Fibroblast of lung (primary cell): ENCODE results near the gene PCGF6.

Experiments
- EZH2 ChIP-seq: IDR thresholded peaks from 2 replicates; pipeline ENCODE4 v1.5.1; 2012; ENCODE audit warnings: low read length, control low read depth, mild to moderate bottlenecking; ENCODE audit errors: missing control alignments
- TF ChIP-seq, protein P1 (sequence below), 2 donors: IDR thresholded peaks in 1 of 2; conservative IDR thresholded peaks in 1 of 2; 1 replicate in 1 of 2; 2 replicates in 1 of 2; pipeline ENCODE4 v1.5.1; 2011 to 2012; ENCODE audit warnings: low read length in 2 of 2, control low read depth in 1 of 2, inconsistent platforms in 1 of 2, low read depth in 1 of 2, mild to moderate bottlenecking in 1 of 2

DNA sequence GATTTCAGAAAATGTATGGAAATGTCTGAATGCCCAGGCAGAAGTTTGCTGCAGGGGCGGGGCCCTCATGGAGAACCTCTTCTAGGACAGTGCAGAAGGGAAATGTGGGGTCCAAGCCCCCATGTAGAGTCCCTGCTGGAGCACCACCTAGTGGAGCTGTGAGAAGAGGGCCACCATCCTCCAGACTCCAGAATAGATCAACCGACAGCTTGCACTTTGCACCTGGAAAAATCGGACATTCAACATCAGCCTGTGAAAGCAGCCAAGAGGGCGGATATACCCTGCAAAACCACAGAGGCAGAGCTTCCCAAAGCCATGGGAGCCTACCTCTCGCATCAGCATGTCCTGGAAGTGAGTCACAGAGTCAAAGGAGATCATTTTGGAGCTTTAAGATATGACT lies 91.0 kb downstream of the PCGF6 start:
- TF ChIP-seq, protein P1, sequence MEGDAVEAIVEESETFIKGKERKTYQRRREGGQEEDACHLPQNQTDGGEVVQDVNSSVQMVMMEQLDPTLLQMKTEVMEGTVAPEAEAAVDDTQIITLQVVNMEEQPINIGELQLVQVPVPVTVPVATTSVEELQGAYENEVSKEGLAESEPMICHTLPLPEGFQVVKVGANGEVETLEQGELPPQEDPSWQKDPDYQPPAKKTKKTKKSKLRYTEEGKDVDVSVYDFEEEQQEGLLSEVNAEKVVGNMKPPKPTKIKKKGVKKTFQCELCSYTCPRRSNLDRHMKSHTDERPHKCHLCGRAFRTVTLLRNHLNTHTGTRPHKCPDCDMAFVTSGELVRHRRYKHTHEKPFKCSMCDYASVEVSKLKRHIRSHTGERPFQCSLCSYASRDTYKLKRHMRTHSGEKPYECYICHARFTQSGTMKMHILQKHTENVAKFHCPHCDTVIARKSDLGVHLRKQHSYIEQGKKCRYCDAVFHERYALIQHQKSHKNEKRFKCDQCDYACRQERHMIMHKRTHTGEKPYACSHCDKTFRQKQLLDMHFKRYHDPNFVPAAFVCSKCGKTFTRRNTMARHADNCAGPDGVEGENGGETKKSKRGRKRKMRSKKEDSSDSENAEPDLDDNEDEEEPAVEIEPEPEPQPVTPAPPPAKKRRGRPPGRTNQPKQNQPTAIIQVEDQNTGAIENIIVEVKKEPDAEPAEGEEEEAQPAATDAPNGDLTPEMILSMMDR (conservative IDR thresholded peaks at IDR 0.05 in 1 of 2, IDR thresholded peaks at IDR 0.05 in 1 of 2; ENCODE audit: low read depth in 1 of 2, low read length in 2 of 2) = no peak
- TF ChIP-seq EZH2 = no peak
